UCSD-AML1 (cell line): Measurements from ENCODE around the gene SERPINB10.
A peak's percentile ranks its signal among the peaks of the same experiment; 100 is the strongest.

Experiments used
- DNase-seq: peaks from one replicate; lab custom pipeline; 2025; ENCODE audit not compliant: unreplicated experiment; lab: John Stamatoyannopoulos, UW

The SERPINB10 gene

GRCh38 chr18:63907664-63908063 lies at the start of gene SERPINB10:
TSS of gene SERPINB10 (plus strand) at chr18:63907958. CDS start at chr18:63915511, 7,553 bp downstream.
- no peak for DNase-seq

GRCh38 chr18:63858456-63858855 lies 49.3 kb upstream of the SERPINB10 start:
- DNase-seq = no peak

- no peak for DNase-seq
Measured at GRCh38 chr18:63859781-63860475, 47.8 kb upstream of the SERPINB10 start.

GRCh38 chr18:63860531-63860930 lies 47.2 kb upstream of the SERPINB10 start:
- no peak for DNase-seq

- no peak for DNase-seq
Measured at GRCh38 chr18:63867368-63868125, 40.2 kb upstream of the SERPINB10 start.

GRCh38 chr18:63868546-63868945 lies 39.2 kb upstream of the SERPINB10 start:
- DNase-seq = no peak

- peak; percentile 15 for DNase-seq
Measured at GRCh38 chr18:63869374-63869773, 38.4 kb upstream of the SERPINB10 start.

- DNase-seq = no peak
Measured at GRCh38 chr18:63869851-63870250, 37.9 kb upstream of the SERPINB10 start.

GRCh38 chr18:63871836-63872235 lies 35.9 kb upstream of the SERPINB10 start:
- no peak for DNase-seq

GRCh38 chr18:63872586-63872985 lies 35.2 kb upstream of the SERPINB10 start:
- no peak for DNase-seq

- DNase-seq = no peak
Measured at GRCh38 chr18:63878343-63878742, 29.4 kb upstream of the SERPINB10 start.

- no peak for DNase-seq
Measured at GRCh38 chr18:63878925-63879324, 28.8 kb upstream of the SERPINB10 start.

- no peak for DNase-seq
Measured at GRCh38 chr18:63879709-63880108, 28.0 kb upstream of the SERPINB10 start.

- DNase-seq = no peak
Measured at GRCh38 chr18:63881851-63882250, 25.9 kb upstream of the SERPINB10 start.

- no peak for DNase-seq
Measured at GRCh38 chr18:63882333-63883141, 25.2 kb upstream of the SERPINB10 start.

GRCh38 chr18:63883617-63884016 lies 24.1 kb upstream of the SERPINB10 start:
- DNase-seq = no peak

GRCh38 chr18:63887424-63887823 lies 20.3 kb upstream of the SERPINB10 start, which contains the start of gene SERPINB2:
TSS of gene SERPINB2 (plus strand) at chr18:63887705. CDS start at chr18:63891445, 3,740 bp downstream.
- DNase-seq = no peak

- DNase-seq = no peak
Measured at GRCh38 chr18:63888470-63889190, 19.1 kb upstream of the SERPINB10 start.

- DNase-seq = no peak
Measured at GRCh38 chr18:63889626-63890025, 18.1 kb upstream of the SERPINB10 start.

- no peak for DNase-seq
Measured at GRCh38 chr18:63890237-63890949, 17.4 kb upstream of the SERPINB10 start.
